Caco-2 (cell line): ENCODE data around the gene ADGRG4. TPM values are rescaled to one million over a fixed set of nuclear protein-coding genes. Genes with fewer than 3 reads are reported as not detected.

ENCODE experiments used
- BruUV-seq: library from RNA; stranded (reverse); fragments of 400-500 nt; replicated peaks from 2 replicates; lab custom pipeline; 2021; lab: Mats Ljungman, UMichigan
- CTCF ChIA-PET: fragments of 300-600 bp; sonication (Branson Sonifier 250); formaldehyde crosslinking; loops from one replicate; lab custom pipeline; 2022; ENCODE audit warnings: antibody characterized with exemption; lab: Charles Lee
- POLR2A ChIA-PET: fragments of 300-600 bp; sonication (Branson Sonifier 250); formaldehyde crosslinking; loops from one replicate; lab custom pipeline; 2022; ENCODE audit warnings: antibody characterized with exemption; lab: Charles Lee
- DNase-seq, 2 experiments: peaks; one replicate each; pipeline versions ENCODE4 v3.0.0 to v3.0.0-alpha.2; 2020 to 2022
- H3K27me3 ChIP-seq: replicated peaks from 2 replicates; pipeline ENCODE4 v1.6.0; 2011; ENCODE audit warnings: low read length; ENCODE audit not compliant: control insufficient read depth, insufficient read depth
- H3K36me3 ChIP-seq: 2 replicates; pipeline ENCODE4 v1.5.1; 2011; ENCODE audit warnings: low read length; ENCODE audit not compliant: control insufficient read depth, insufficient read depth
- H3K4me1 ChIP-seq: fragments of 250-450 bp; sonication (Bioruptor Pico); 2 replicates; pipeline ENCODE4 v1.5.1; 2020; ENCODE audit warnings: mild to moderate bottlenecking
- H3K4me3 ChIP-seq: 2 replicates; pipeline ENCODE4 v1.5.1; 2011; ENCODE audit warnings: low read depth, mild to moderate bottlenecking, control low read depth, low read length
- H3K9me3 ChIP-seq: fragments of 250-450 bp; sonication (Bioruptor Pico); 2 replicates; pipeline ENCODE4 v1.5.1; 2020; ENCODE audit warnings: mild to moderate bottlenecking, moderate library complexity
- H3K27ac Mint-ChIP-seq: one replicate; pipeline ENCODE4 v1.8.0; 2022; ENCODE audit warnings: mixed read lengths; ENCODE audit not compliant: unreplicated experiment
- H3K27me3 Mint-ChIP-seq: one replicate; pipeline ENCODE4 v1.8.0; 2022; ENCODE audit warnings: mixed read lengths; ENCODE audit not compliant: insufficient read depth, unreplicated experiment
- H3K36me3 Mint-ChIP-seq: one replicate; pipeline ENCODE4 v1.8.0; 2022; ENCODE audit warnings: mild to moderate bottlenecking, mixed read lengths; ENCODE audit not compliant: insufficient read depth, unreplicated experiment
- H3K4me1 Mint-ChIP-seq: one replicate; pipeline ENCODE4 v1.8.0; 2022; ENCODE audit warnings: low read depth, mixed read lengths; ENCODE audit not compliant: unreplicated experiment
- H3K4me3 Mint-ChIP-seq: one replicate; pipeline ENCODE4 v1.8.0; 2022; ENCODE audit warnings: mild to moderate bottlenecking, moderate library complexity, mixed read lengths; ENCODE audit not compliant: unreplicated experiment
- H3K9me3 Mint-ChIP-seq: one replicate; pipeline ENCODE4 v1.8.0; 2022; ENCODE audit warnings: mixed read lengths; ENCODE audit not compliant: unreplicated experiment
- intact Hi-C: fragments of 100-400 bp; cut with micrococcal nuclease; formaldehyde crosslinking; loops from one replicate; pipeline ENCODE4 v1.10.0; 2022; ENCODE audit not compliant: unreplicated experiment
- total RNA-seq: library from RNA; stranded (reverse); gene quantifications from 2 replicates; pipeline ENCODE4 v1.2.3, GENCODE V29; 2022
- TF ChIP-seq, protein P1 (sequence below), 2 experiments: fragments of 200-600 bp in 1 of 2; IDR thresholded peaks; 1 replicate in 1 of 2; 2 replicates in 1 of 2; pipeline versions ENCODE4 v1.5.1 to v1.8.0; 2011 to 2022; ENCODE audit warnings: antibody characterized with exemption in 1 of 2, control low read depth in 1 of 2, inconsistent platforms in 1 of 2, low read depth in 1 of 2, low read length in 1 of 2, mild to moderate bottlenecking in 1 of 2, moderate library complexity in 1 of 2; ENCODE audit not compliant: insufficient read depth in 1 of 2, severe bottlenecking in 1 of 2, unreplicated experiment in 1 of 2

Gene ADGRG4
- total RNA-seq, 1 experiment from 2014 or later: not detected

DNA sequence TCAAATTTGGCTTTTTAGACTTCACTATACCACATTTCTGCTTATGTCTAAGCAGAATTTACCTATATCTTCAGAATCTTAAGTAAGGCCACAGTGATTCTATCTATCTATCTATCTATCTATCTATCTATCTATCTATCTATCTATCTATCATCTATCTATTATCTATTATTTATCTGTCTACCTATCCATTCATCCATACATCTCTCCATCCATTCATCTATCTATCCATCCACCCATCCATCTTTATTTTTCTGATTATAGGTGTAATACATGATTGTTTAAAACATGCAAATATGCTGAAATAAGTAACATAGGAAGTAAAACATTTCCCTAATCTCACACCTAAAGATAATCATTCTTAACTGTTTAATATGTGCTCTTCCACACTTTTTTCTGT lies 18.8 kb downstream of the ADGRG4 start:
- Histone ChIP-seq H3K4me1 (no peaks in the 10 kb centered on the region), H3K36me3 (no peaks in the 10 kb centered on the region), H3K9me3 (no peaks in the 10 kb centered on the region), H3K27me3 (no peaks in the 10 kb centered on the region), H3K4me3 (no peak overlapping the region)
- intact Hi-C loops: no loop called here
- Mint-ChIP-seq H3K27ac (no peak overlapping the region), H3K36me3 (no peaks in the 10 kb centered on the region), H3K9me3 (no peaks in the 10 kb centered on the region), H3K4me3 (no peak overlapping the region), H3K27me3 (no peaks in the 10 kb centered on the region), H3K4me1 (no peaks in the 10 kb centered on the region)
- ChIA-PET POLR2A (no interaction called here), CTCF (no interaction called here)
- BruUV-seq: no TSS peak
- TF ChIP-seq, protein P1, sequence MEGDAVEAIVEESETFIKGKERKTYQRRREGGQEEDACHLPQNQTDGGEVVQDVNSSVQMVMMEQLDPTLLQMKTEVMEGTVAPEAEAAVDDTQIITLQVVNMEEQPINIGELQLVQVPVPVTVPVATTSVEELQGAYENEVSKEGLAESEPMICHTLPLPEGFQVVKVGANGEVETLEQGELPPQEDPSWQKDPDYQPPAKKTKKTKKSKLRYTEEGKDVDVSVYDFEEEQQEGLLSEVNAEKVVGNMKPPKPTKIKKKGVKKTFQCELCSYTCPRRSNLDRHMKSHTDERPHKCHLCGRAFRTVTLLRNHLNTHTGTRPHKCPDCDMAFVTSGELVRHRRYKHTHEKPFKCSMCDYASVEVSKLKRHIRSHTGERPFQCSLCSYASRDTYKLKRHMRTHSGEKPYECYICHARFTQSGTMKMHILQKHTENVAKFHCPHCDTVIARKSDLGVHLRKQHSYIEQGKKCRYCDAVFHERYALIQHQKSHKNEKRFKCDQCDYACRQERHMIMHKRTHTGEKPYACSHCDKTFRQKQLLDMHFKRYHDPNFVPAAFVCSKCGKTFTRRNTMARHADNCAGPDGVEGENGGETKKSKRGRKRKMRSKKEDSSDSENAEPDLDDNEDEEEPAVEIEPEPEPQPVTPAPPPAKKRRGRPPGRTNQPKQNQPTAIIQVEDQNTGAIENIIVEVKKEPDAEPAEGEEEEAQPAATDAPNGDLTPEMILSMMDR (IDR thresholded peaks at IDR 0.05; ENCODE audit: insufficient read depth in 1 of 2, low read depth in 1 of 2, low read length in 1 of 2, severe bottlenecking in 1 of 2, unreplicated experiment in 1 of 2): no peak
- DNase-seq: no peak

DNA sequence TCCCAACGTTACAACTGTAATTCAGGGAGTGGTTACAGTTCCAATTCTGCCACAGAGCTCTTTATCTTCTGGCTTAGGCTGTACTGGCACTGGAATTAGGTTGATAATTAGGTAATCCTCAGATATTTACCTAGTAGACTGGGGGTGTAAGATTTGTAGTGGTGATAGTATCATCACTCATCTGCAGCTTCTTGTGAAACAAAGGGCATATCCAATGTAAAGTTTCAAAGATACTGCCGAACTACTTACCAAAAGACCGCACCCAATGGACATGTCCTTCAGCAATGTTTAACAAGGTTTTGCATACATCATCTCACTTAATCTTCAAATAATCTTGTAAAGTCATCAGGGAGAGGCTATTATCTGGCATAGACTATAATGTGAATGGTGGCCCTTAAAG lies 20.8 kb downstream of the ADGRG4 start:
- CTCF ChIA-PET: no interaction called here
- no peaks in the 10 kb centered on the region for H3K36me3 ChIP-seq
- H3K4me3 ChIP-seq: no peak overlapping the region
- no peaks in the 10 kb centered on the region for H3K4me1 ChIP-seq
- no TSS peak for BruUV-seq
- intact Hi-C loops: no loop called here
- H3K36me3 Mint-ChIP-seq: no peaks in the 10 kb centered on the region
- no peaks in the 10 kb centered on the region for H3K27me3 Mint-ChIP-seq
- no peak overlapping the region for H3K27ac Mint-ChIP-seq
- H3K9me3 Mint-ChIP-seq: no peaks in the 10 kb centered on the region
- DNase-seq: no peak
- POLR2A ChIA-PET: no interaction called here
- H3K4me3 Mint-ChIP-seq: no peak overlapping the region
- no peaks in the 10 kb centered on the region for H3K9me3 ChIP-seq
- H3K4me1 Mint-ChIP-seq: no peaks in the 10 kb centered on the region
- no peaks in the 10 kb centered on the region for H3K27me3 ChIP-seq
- TF ChIP-seq, protein P1 (IDR thresholded peaks at IDR 0.05; ENCODE audit: insufficient read depth in 1 of 2, low read depth in 1 of 2, low read length in 1 of 2, severe bottlenecking in 1 of 2, unreplicated experiment in 1 of 2): no peak

DNA sequence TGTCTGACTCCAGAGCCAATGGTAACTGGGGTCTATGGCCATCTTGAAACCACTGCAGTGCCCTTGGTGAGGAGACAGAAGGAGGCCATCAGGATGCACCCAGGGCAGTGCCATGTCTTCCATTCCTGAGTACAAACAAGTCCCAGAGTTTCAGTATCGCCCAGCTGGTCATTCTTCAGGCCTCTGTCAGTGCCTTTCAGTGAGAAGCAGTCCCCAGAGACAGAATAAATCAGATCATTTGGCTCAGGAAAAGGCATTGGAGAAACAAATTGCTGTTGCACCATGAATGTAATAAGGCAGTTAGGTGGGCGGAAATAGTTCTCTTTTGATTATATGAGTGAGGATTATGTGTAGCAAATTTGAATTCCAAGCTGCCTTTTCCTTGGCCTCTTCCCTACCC lies 21.3 kb downstream of the ADGRG4 start:
- Mint-ChIP-seq H3K4me3 (no peak overlapping the region), H3K36me3 (no peaks in the 10 kb centered on the region), H3K27me3 (no peaks in the 10 kb centered on the region), H3K4me1 (no peaks in the 10 kb centered on the region), H3K9me3 (no peaks in the 10 kb centered on the region), H3K27ac (no peak overlapping the region)
- TF ChIP-seq, protein P1 (IDR thresholded peaks at IDR 0.05; ENCODE audit: insufficient read depth in 1 of 2, low read depth in 1 of 2, low read length in 1 of 2, severe bottlenecking in 1 of 2, unreplicated experiment in 1 of 2): no peak
- intact Hi-C loops: no loop called here
- CTCF ChIA-PET: no interaction called here
- DNase-seq: no peak
- POLR2A ChIA-PET: no interaction called here
- H3K9me3 ChIP-seq: no peaks in the 10 kb centered on the region
- H3K4me1 ChIP-seq: no peaks in the 10 kb centered on the region
- H3K27me3 ChIP-seq: no peaks in the 10 kb centered on the region
- H3K4me3 ChIP-seq: no peak overlapping the region
- H3K36me3 ChIP-seq: no peaks in the 10 kb centered on the region
- no TSS peak for BruUV-seq
